Measurements from ENCODE around the gene PLCG1. TPM values are rescaled to one million over a fixed set of nuclear protein-coding genes. Genes with fewer than 3 reads are reported as not detected.

The PLCG1 gene
- total RNA-seq, 1 experiment from 2014 or later: 132 TPM

- no peak overlapping the region for H3K4me3 ChIP-seq (ENCODE audit: insufficient read depth, low read depth, low read length)
- no peaks in the 10 kb centered on the region for H3K27me3 ChIP-seq (ENCODE audit: control insufficient read depth, insufficient read depth, low read length)
- H3K36me3 ChIP-seq (replicated peaks; ENCODE audit: control insufficient read depth, insufficient read depth, low read length): no peaks in the 10 kb centered on the region
- no peak for DNase-seq
Observed at GRCh38 chr20:41183391-41183790, 46.0 kb downstream of the PLCG1 start.

GRCh38 chr20:41183831-41184230, 46.5 kb downstream of the PLCG1 start:
- no peak overlapping the region for H3K4me3 ChIP-seq (ENCODE audit: insufficient read depth, low read depth, low read length)
- no peak for DNase-seq
- no peaks in the 10 kb centered on the region for H3K36me3 ChIP-seq (replicated peaks; ENCODE audit: control insufficient read depth, insufficient read depth, low read length)
- H3K27me3 ChIP-seq (ENCODE audit: control insufficient read depth, insufficient read depth, low read length): no peaks in the 10 kb centered on the region

DNA sequence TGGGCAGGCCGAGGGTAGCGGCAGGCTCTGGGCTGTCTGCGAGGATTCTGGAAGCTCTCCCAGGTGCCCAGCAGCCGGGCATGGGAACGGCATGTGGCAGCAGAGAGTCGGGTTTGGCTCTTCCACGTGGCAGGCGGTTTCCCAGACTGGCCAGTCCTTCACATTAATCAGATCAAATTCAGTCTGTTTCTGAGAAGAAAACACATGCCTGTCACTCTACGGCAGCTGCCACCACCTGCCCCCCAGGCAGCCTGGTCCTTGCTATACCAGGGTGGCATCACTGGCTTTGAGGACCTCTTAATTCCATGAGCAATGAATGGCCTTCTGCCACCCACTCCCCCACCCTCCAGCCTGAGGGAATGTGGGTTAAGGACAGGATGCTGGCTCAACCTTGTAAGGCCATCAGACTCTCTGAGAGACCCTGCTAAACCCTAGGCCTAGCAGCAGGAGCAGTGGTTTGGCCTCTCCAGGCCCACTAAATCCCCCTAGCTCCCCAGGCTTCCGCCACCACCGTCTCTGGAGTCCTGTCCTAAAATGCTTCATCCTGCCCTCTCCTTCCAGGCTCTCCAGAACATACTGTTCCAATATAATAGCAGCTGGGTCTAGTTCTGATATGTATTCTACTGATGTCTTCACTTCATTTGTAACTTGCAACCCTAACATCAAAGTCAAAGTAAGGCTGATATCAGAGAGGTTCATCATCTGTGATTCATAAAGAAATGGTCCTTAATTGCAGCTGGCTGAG, 47.8 kb downstream of the PLCG1 start:
- Histone ChIP-seq H3K4me3 (ENCODE audit: insufficient read depth, low read depth, low read length) (no peak overlapping the region), H3K36me3 (replicated peaks; ENCODE audit: control insufficient read depth, insufficient read depth, low read length) (no peaks in the 10 kb centered on the region), H3K27me3 (ENCODE audit: control insufficient read depth, insufficient read depth, low read length) (no peaks in the 10 kb centered on the region)
- DNase-seq: no peak

DNA sequence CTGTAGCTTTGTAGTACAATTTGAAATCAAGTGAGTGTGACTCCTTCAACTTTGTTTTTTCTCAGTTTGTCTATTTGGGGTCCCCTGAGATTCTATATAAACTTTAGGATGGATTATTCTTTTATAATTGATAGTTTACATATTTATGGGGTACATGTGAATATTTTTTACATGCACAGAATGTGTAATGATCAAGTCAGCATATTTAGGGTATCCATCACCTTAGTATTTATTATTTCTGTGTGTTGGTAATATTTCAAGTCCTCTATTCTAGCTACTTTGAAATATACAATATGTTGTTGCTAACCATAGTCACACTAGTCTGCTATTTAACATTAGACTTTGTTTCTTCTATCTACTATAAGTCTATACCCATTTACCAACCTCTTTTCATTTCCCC, 50.3 kb downstream of the PLCG1 start:
- DNase-seq: no peak
- no peaks in the 10 kb centered on the region for H3K36me3 ChIP-seq (replicated peaks; ENCODE audit: control insufficient read depth, insufficient read depth, low read length)
- no peak overlapping the region for H3K4me3 ChIP-seq (ENCODE audit: insufficient read depth, low read depth, low read length)
- H3K27me3 ChIP-seq (ENCODE audit: control insufficient read depth, insufficient read depth, low read length): no peaks in the 10 kb centered on the region

DNA sequence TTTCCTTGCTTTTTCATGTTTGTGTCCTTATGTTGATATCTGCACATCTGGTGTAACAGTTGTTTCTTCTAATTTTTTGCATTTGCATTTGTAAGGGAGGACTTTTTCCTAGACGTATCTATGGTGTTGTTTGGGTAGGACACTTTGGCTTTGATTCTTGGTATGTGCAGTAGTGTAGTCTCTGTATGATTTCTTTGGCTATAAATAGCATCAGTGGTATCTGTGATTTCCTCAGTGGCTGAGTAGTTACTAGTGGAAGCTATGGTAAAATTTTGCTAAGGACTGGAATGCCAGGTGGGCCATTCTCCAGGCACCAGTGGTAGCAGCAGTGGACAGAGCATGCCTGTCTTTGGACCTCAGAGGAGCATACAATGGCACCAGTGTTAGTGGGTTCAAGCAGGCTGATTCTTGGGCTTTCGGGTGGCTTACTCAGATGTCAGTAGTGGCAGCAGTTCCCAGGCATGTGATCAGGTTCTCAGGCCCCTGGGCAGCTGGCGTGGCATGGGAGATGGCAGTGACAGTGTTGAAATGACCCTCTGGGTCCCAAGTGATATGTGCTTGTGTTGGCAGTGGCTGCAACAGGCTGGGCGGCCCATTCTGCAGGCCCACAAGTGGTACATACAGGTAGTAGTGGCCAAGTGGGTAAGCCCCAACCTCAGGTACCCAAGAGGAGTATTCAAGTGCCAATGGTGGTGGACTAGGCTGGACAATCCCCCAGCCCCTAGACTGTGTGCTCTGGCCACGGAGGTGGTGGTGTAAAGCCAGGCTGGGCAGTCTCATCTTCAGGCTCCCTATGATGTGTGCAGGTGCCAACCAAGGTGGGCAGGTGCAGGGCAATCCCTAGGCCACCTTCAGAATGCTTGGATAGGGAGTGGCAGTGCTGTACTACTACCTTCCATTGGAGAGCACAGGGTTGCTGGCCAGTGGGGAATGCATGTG, 54.5 kb downstream of the PLCG1 start:
- no peak overlapping the region for H3K4me3 ChIP-seq (ENCODE audit: insufficient read depth, low read depth, low read length)
- H3K36me3 ChIP-seq (replicated peaks; ENCODE audit: control insufficient read depth, insufficient read depth, low read length): no peaks in the 10 kb centered on the region
- DNase-seq: no peak
- no peaks in the 10 kb centered on the region for H3K27me3 ChIP-seq (ENCODE audit: control insufficient read depth, insufficient read depth, low read length)

DNA sequence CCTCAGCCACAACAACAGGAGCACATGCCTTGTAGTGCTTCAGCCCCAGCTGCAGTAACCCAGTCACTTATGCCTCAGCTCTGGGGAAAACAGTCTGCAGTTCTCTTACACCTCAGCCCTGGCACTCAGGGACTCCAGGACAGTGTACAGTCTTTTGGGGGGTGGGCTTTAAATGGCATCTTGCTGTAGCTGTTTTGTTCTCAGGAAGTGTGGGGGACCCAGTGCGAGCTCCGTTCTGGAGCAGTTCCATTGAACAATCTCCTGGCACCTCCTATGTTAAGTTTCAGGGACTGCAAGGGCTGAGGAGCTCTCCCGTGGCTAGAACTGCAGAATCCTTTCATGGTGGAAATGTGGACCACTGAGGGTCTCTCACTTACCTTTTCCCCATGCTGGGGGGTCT, 55.2 kb downstream of the PLCG1 start:
- H3K4me3 ChIP-seq (ENCODE audit: insufficient read depth, low read depth, low read length): no peak overlapping the region
- no peaks in the 10 kb centered on the region for H3K36me3 ChIP-seq (replicated peaks; ENCODE audit: control insufficient read depth, insufficient read depth, low read length)
- no peaks in the 10 kb centered on the region for H3K27me3 ChIP-seq (ENCODE audit: control insufficient read depth, insufficient read depth, low read length)
- no peak for DNase-seq

- Histone ChIP-seq H3K4me3 (ENCODE audit: insufficient read depth, low read depth, low read length) (no peak overlapping the region), H3K27me3 (ENCODE audit: control insufficient read depth, insufficient read depth, low read length) (no peaks in the 10 kb centered on the region), H3K36me3 (replicated peaks; ENCODE audit: control insufficient read depth, insufficient read depth, low read length) (no peaks in the 10 kb centered on the region)
- DNase-seq: no peak
Observed at GRCh38 chr20:41196653-41197225, 59.4 kb downstream of the PLCG1 start.

DNA sequence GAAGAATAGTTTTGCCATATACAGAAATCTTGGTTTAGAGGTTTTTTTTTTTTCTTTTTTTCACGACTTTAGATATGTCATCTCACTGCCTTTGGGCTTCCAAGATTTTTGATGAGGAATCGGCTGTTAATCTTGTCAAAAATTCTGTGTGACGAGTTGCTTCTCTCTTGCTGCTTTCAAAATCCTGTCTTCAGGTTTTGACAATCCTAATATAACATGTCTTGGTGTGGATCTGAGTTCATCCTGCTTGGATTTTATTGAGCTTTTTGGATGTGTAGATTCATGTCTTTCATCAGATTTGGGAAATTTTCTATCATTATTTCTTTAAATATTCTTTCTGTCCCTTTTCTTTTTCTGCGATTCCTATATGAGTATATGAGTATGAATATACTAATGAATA, 61.1 kb downstream of the PLCG1 start:
- Histone ChIP-seq H3K27me3 (ENCODE audit: control insufficient read depth, insufficient read depth, low read length) (no peaks in the 10 kb centered on the region), H3K36me3 (replicated peaks; ENCODE audit: control insufficient read depth, insufficient read depth, low read length) (no peaks in the 10 kb centered on the region), H3K4me3 (ENCODE audit: insufficient read depth, low read depth, low read length) (no peak overlapping the region)
- DNase-seq: no peak

DNA sequence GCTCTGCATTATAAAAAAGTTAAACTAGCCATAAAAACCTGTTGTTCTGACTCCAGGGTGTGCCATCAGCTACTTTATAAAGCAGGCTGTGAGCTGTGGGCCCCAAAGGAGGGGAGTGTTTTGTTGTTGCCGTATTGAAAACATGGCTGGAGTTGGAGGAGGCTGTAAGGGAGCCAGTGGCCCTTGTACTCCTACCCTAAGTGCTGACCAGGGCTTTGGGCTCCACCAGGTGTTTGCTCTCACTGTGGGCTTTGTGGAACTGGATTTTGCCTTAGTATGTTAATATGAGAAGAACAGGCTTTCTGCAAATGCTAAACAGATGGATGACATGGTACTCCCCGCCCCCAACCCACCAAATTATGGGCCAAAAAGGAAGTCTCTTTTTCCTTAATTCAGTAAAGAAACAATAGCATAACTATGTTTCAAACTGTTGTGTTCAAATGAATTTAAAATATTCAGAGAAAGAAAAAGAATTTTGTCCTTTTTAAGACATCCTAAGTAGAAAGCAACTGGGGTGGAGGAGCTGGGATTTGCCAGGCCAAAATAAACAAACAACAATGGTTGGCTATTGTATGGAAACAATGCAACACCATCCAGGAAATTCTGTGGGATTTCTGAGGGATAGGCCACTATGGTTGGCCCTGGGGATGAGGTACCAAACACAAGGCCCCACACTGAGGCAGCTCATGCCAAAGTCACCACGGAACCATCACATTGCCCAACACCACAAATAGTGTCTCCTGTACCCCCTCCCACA, 63.3 kb downstream of the PLCG1 start:
- Histone ChIP-seq H3K27me3 (ENCODE audit: control insufficient read depth, insufficient read depth, low read length) (no peaks in the 10 kb centered on the region), H3K4me3 (ENCODE audit: insufficient read depth, low read depth, low read length) (no peak overlapping the region), H3K36me3 (replicated peaks; ENCODE audit: control insufficient read depth, insufficient read depth, low read length) (no peaks in the 10 kb centered on the region)
- DNase-seq: no peak

DNA sequence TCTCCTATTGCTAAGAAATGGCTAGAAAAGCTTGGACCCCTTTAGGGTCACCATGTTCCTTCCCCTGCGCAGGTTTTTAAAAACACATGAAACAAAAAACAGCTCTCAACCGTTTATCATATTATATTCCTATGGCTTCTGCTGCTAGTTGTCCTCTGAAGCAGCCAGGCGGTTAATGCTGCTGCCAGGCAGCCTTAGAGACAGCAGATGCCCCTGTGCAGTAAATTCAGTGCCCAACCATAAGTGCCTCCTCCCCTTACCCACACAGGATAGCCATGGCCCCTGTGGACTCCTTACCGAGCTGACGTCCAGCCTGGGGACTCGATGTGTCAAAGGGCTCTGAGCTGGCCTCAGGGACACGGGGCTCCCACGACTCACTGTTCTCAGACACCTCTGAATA, 64.4 kb downstream of the PLCG1 start:
- H3K27me3 ChIP-seq (ENCODE audit: control insufficient read depth, insufficient read depth, low read length): no peaks in the 10 kb centered on the region
- no peaks in the 10 kb centered on the region for H3K36me3 ChIP-seq (replicated peaks; ENCODE audit: control insufficient read depth, insufficient read depth, low read length)
- DNase-seq: no peak
- no peak overlapping the region for H3K4me3 ChIP-seq (ENCODE audit: insufficient read depth, low read depth, low read length)

DNA sequence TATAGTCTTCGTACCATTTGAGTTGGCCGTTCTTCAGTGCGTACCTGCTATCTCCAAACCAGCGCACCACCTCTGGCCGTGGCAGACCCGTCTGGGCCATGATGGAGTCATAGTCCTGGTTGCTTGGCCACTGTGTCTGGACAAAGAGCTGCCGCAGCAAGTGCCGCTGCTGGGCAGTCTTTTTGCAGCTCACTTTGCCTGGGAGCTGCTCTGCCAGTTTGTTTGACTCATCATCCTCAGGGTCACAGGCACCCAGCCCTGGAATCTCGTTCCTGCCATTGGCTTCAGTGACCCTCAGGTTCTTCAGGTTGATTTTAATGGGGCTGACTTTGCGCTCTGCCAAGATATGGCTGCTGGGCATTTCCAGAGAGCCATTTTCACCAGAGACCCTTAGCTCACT, 65.1 kb downstream of the PLCG1 start:
- Histone ChIP-seq H3K27me3 (ENCODE audit: control insufficient read depth, insufficient read depth, low read length) (no peaks in the 10 kb centered on the region), H3K36me3 (replicated peaks; ENCODE audit: control insufficient read depth, insufficient read depth, low read length) (no peaks in the 10 kb centered on the region)
- no peak for DNase-seq

DNA sequence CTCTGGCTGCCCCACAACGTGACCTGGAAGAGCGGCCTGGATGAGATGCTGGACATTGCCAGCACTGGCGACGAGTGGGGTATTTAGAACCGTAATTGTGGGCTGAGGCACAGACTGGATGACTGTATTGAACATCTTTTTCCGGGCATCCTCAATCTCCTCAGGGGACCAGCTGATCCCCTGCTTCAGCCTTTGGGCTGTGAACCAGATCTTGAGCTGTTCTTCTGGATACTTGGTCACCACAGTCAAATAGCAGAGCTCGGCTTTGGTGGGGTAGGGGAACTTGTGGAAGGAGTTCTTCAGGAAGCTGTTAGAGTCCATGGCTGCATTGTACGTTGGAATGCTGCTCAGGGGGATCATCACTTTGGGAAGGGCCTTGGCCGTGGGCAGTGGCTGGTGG, 66.3 kb downstream of the PLCG1 start:
- no peaks in the 10 kb centered on the region for H3K27me3 ChIP-seq (ENCODE audit: control insufficient read depth, insufficient read depth, low read length)
- no peak overlapping the region for H3K4me3 ChIP-seq (ENCODE audit: insufficient read depth, low read depth, low read length)
- H3K36me3 ChIP-seq (replicated peaks; ENCODE audit: control insufficient read depth, insufficient read depth, low read length): no peaks in the 10 kb centered on the region
- no peak for DNase-seq

More for the DNA sequence above, 65.1 kb downstream of the PLCG1 start:
- H3K4me3 ChIP-seq (ENCODE audit: insufficient read depth, low read depth, low read length): no peak overlapping the region

DNA sequence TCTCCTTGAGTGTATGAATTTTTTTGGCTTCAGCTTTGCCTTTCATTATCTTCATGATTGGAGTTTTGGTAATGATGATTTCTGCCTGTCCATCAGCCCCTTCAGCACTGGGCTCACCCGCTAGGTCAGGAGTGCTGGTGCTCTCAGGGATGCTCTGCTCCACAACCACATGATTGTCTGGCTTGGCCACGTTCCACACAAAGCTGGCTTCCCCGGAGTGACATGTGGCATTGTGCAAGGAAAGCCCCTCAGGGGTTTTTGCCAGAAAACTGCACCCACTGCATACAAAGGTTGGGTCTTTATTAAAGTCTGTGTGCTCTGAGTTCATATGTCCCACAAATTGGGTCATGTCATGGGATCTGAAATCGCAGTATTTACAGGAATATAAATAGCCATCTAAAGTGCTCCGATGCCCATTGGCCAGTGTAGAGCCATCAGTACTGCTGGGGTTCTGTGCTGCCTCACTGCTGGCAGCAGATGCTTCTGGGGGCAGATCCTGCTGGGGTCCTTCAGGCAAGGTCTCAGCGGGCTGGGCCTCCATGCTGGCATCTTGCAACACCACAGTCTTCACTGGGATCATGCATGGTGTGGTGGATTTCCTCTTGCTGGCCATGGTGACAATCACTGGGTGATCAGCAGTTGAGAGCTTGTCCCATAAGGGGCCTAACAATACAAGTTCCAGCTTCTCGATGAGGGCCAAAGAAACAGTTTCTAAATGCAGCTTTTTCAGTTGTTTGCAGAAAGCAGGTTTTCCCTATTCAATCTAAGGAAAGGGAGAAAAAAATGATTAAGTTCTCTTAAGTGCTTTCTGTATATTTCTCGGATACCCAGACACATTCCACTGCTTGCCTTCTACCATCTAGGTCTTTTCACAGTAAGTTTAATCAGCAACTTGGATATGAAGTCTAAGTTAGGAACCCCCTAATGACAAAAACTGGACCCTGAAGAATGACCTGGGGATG, 67.2 kb downstream of the PLCG1 start:
- no peaks in the 10 kb centered on the region for H3K36me3 ChIP-seq (replicated peaks; ENCODE audit: control insufficient read depth, insufficient read depth, low read length)
- no peak for DNase-seq
- H3K4me3 ChIP-seq (ENCODE audit: insufficient read depth, low read depth, low read length): no peak overlapping the region
- H3K27me3 ChIP-seq (ENCODE audit: control insufficient read depth, insufficient read depth, low read length): no peaks in the 10 kb centered on the region
